Measurements from ENCODE around the gene CYRIA. TPM values are rescaled to one million over a fixed set of nuclear protein-coding genes. Genes with fewer than 3 reads are reported as not detected.

Gene CYRIA
- polyA plus RNA-seq, 2 of the 4 experiments (the other 2 are of a cell fraction), result 0.01 to 0.08 TPM

DNA sequence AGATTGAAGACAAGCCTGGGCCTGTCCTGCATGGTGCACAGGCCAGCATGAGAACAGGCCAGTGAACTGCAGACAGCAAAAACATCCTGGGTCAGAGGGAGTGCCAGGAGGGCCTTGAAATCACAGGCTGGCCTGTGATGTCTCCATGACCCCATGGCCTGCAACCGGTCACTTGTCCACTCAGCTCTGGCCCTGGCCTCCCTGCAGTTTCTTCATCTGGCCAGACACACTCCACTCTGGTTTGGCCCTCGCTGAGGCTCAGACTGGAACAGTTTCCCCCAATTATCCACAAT, 12.6 kb downstream of the CYRIA start:
- Histone ChIP-seq H3K4me2 (no peak overlapping the region), H3K9me3 (no peaks in the 10 kb centered on the region), H3K27ac (no peak overlapping the region), H3K4me1 (no peaks in the 10 kb centered on the region), H3K4me3 (no peak overlapping the region)
- 63% methylated on average over 2 of the region's 2 CpGs for WGBS (ENCODE audit: missing lambda C conversion rate)
- ChIA-PET POLR2A (no interaction called here), CTCF (interaction anchor here (0.9 to 1.2 kb wide), 3 partner anchors 14 to 120 kb away, joined by 3 read pairs; no protein-coding TSS in a partner anchor)
- TF ChIP-seq RNF2 (IDR thresholded peaks at IDR 0.05; ENCODE audit: borderline replicate concordance, low read depth) (no peak), MAFK (IDR thresholded peaks at IDR 0.05; ENCODE audit: partially characterized antibody) (no peak), NFE2L2 (conservative IDR thresholded peaks at IDR 0.05; ENCODE audit: low read length) (no peak), EHMT2 (IDR thresholded peaks at IDR 0.05; ENCODE audit: low read depth) (no peak), JUN (IDR thresholded peaks at IDR 0.05) (no peak), ESRRA (IDR thresholded peaks at IDR 0.05; ENCODE audit: borderline replicate concordance, low read length) (no peak), CBX8 (IDR thresholded peaks at IDR 0.05) (no peak), HOXB5 (CRISPR knock-in tag; IDR thresholded peaks at IDR 0.05) (no peak), HEYL (CRISPR knock-in tag; IDR thresholded peaks at IDR 0.05) (no peak), MYC (IDR thresholded peaks at IDR 0.05; ENCODE audit: borderline replicate concordance, low read length) (no peak), RCOR1 (IDR thresholded peaks at IDR 0.05; ENCODE audit: low read depth, low read length) (no peak), SMC3 (IDR thresholded peaks at IDR 0.05) (no peak), CHD4 (IDR thresholded peaks at IDR 0.05; ENCODE audit: borderline replicate concordance) (no peak), RARB (CRISPR knock-in tag; IDR thresholded peaks at IDR 0.05) (no peak), TFCP2L1 (CRISPR knock-in tag; IDR thresholded peaks at IDR 0.05) (no peak), NR3C1 (IDR thresholded peaks at IDR 0.05) (no peak)
- TF ChIP-seq, protein P1, sequence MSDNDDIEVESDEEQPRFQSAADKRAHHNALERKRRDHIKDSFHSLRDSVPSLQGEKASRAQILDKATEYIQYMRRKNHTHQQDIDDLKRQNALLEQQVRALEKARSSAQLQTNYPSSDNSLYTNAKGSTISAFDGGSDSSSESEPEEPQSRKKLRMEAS (IDR thresholded peaks at IDR 0.05), result no peak
- TF ChIP-seq, protein P2, sequence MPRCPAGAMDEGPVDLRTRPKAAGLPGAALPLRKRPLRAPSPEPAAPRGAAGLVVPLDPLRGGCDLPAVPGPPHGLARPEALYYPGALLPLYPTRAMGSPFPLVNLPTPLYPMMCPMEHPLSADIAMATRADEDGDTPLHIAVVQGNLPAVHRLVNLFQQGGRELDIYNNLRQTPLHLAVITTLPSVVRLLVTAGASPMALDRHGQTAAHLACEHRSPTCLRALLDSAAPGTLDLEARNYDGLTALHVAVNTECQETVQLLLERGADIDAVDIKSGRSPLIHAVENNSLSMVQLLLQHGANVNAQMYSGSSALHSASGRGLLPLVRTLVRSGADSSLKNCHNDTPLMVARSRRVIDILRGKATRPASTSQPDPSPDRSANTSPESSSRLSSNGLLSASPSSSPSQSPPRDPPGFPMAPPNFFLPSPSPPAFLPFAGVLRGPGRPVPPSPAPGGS (IDR thresholded peaks at IDR 0.05), result no peak
- TF ChIP-seq, protein P3, sequence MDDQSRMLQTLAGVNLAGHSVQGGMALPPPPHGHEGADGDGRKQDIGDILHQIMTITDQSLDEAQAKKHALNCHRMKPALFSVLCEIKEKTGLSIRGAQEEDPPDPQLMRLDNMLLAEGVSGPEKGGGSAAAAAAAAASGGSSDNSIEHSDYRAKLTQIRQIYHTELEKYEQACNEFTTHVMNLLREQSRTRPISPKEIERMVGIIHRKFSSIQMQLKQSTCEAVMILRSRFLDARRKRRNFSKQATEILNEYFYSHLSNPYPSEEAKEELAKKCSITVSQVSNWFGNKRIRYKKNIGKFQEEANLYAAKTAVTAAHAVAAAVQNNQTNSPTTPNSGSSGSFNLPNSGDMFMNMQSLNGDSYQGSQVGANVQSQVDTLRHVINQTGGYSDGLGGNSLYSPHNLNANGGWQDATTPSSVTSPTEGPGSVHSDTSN (IDR thresholded peaks at IDR 0.05), result no peak
- FAIRE-seq (no peak), DNase-seq (ENCODE audit: low read depth in 1 of 2, low spot score in 1 of 2) (no peak), ATAC-seq (no peak)

DNA sequence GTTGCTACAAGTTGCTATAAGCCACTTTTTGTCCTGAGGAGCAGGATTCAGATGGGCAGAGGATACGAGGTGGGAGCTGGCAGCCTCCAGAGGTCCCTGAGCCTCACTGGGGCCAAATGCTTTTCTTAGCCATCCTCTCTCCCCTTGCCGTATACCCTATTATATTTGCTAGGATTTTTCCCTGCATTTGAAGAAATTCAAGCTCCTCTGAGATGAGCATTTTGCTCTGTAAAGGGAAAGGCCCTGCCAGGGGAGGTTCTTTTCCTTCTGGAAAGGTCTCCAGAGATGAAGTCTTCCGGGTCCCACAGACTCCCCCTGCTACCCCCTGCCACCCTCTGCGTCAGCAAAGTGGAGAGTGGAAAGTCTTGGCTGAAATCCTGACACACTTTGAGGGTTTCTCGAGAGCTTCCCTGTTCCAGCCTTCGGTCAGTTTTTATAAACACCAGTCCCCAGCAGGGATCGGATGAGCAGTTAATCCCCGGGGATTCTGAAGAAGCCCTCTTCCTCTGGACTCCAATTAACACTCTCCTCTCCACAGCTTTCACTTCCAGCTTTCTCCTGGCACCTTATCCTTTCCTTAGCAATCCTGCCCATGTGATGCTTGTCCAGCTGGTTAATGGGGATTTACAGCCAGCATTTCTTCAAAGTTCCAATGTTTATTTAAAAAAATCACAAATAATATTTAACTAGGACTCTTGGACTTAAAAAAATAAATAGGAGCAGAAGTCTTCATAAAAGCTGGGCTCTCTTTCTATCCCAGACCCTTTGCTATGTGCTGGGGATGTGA, 13.1 kb downstream of the CYRIA start:
- Histone ChIP-seq H3K4me2 (no peak overlapping the region), H3K27ac (no peak overlapping the region), H3K4me1 (no peaks in the 10 kb centered on the region), H3K4me3 (no peak overlapping the region), H3K9me3 (no peaks in the 10 kb centered on the region)
- POLR2A ChIA-PET, result no interaction called here
- ATAC-seq, result no peak
- FAIRE-seq, result no peak
- WGBS (ENCODE audit: missing lambda C conversion rate), result 51% methylated on average over 8 of the region's 8 CpGs
- no peak for TF ChIP-seq ZC3H11A (IDR thresholded peaks at IDR 0.05)
- TF ChIP-seq POLR2A (IDR thresholded peaks at IDR 0.05; ENCODE audit: low read length), result no peak
- TF ChIP-seq KDM5A (IDR thresholded peaks at IDR 0.05), result no peak
- no peak for TF ChIP-seq MAFK (IDR thresholded peaks at IDR 0.05; ENCODE audit: partially characterized antibody)
- no peak for TF ChIP-seq NR3C1 (IDR thresholded peaks at IDR 0.05)
- TF ChIP-seq, protein P4, sequence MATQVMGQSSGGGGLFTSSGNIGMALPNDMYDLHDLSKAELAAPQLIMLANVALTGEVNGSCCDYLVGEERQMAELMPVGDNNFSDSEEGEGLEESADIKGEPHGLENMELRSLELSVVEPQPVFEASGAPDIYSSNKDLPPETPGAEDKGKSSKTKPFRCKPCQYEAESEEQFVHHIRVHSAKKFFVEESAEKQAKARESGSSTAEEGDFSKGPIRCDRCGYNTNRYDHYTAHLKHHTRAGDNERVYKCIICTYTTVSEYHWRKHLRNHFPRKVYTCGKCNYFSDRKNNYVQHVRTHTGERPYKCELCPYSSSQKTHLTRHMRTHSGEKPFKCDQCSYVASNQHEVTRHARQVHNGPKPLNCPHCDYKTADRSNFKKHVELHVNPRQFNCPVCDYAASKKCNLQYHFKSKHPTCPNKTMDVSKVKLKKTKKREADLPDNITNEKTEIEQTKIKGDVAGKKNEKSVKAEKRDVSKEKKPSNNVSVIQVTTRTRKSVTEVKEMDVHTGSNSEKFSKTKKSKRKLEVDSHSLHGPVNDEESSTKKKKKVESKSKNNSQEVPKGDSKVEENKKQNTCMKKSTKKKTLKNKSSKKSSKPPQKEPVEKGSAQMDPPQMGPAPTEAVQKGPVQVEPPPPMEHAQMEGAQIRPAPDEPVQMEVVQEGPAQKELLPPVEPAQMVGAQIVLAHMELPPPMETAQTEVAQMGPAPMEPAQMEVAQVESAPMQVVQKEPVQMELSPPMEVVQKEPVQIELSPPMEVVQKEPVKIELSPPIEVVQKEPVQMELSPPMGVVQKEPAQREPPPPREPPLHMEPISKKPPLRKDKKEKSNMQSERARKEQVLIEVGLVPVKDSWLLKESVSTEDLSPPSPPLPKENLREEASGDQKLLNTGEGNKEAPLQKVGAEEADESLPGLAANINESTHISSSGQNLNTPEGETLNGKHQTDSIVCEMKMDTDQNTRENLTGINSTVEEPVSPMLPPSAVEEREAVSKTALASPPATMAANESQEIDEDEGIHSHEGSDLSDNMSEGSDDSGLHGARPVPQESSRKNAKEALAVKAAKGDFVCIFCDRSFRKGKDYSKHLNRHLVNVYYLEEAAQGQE (IDR thresholded peaks at IDR 0.05), result no peak
- CTCF ChIA-PET, result interaction anchor here (0.6 to 2.2 kb wide), 5 partner anchors 30 to 254 kb away, joined by 3 to 6 read pairs (median 3); no protein-coding TSS in a partner anchor
- DNase-seq (ENCODE audit: low read depth in 1 of 2, low spot score in 1 of 2), result no peak
